ENCODE measurements around the gene RAPGEF5.

- TF ChIP-seq CTCF (conservative IDR thresholded peaks at IDR 0.05 in 1 of 2, IDR thresholded peaks at IDR 0.05 in 1 of 2; ENCODE audit: extremely low read depth in 1 of 2, insufficient read depth in 1 of 2, low read depth in 1 of 2, low read length in 2 of 2) (no peak), EZH2 (IDR thresholded peaks at IDR 0.05; ENCODE audit: borderline replicate concordance, low read length) (no peak)
These were observed 94.4 kb downstream of the RAPGEF5 start for GRCh38 chr7:22262538-22262937.
